ENCODE measurements around the gene IRGC.

- TF ChIP-seq SNAI2 (CRISPR knock-in tag; IDR thresholded peaks at IDR 0.05) (no peak), GLIS3 (CRISPR knock-in tag; IDR thresholded peaks at IDR 0.05) (no peak), POU6F1 (CRISPR knock-in tag; IDR thresholded peaks at IDR 0.05; ENCODE audit: borderline replicate concordance, low read depth) (no peak), ISL1 (CRISPR knock-in tag; IDR thresholded peaks at IDR 0.05) (no peak), ZFP3 (CRISPR knock-in tag; IDR thresholded peaks at IDR 0.05) (no peak), ZNF70 (CRISPR knock-in tag; IDR thresholded peaks at IDR 0.05) (no peak), TCF4 (CRISPR knock-in tag; IDR thresholded peaks at IDR 0.05; ENCODE audit: borderline replicate concordance) (no peak)
Observed at GRCh38 chr19:43705729-43706128, 10.1 kb upstream of the IRGC start.
